HG02943 (cell line): ENCODE data around the gene ASTN2.

Source experiments
- ATAC-seq: cut with Tn5 transposase; IDR thresholded peaks from one replicate; pipeline ENCODE4 v1.9.1; 2021; ENCODE audit warnings: mild to moderate bottlenecking, low read depth, moderate library complexity; ENCODE audit not compliant: unreplicated experiment

ASTN2 gene

DNA sequence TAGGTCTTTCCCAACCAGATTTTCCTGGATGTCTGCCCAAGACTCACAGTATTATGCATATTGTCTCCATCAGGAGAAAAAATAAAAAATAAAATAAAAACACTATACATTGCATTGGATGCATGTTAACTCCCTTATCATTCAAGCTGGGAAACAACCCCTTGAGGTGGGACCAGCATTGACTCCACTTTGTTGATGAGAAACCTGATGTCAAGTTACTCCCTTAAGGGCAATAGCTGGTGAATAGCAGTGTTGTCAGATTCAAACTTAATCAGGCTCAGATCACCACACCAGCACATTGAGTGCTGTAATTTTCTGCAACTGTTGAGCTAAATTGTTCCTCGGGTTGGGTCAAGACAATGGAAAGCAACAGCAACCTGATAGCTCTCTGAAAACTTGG, 991.7 kb downstream of the ASTN2 start:
- ATAC-seq: no peak

DNA sequence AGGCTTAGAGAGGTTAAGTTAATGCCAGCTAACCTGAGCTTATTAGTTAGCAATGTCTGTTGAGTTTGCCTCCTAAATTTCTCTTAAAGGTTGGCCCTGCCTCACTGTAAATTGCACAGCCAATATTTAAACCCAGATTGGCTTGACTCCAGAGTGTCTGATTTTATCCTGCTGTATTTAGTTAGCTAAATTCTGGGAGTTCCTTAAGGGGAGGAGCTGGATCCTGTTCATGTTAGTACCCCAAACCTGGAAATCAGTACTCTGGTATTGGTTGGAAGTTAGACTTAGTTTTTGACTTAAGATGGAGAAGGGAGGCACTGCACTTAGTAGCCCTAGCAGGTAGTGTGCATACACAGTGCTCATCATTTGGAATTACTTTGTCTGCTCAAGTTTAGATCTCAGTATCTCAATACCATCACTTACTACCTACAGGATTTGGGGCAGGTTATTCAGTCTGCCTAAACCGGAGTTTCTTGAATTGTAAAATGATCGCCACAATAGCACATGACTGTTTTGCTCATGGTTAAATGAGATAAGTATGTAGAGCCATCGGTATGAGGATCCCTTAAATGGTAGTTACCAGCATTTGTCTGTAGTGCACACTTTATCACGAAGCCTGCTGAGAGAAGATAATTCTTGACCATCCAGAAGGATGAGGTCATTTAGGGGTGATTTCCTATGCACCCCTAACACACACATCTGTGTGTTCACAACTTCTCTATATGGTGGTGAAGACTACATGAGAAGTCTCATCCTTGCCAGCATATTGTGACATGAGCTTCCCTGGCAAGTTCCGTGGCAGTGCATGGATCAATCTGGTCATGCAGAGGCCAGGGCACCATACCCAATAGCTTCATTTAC, 992.5 kb downstream of the ASTN2 start:
- ATAC-seq: no peak

DNA sequence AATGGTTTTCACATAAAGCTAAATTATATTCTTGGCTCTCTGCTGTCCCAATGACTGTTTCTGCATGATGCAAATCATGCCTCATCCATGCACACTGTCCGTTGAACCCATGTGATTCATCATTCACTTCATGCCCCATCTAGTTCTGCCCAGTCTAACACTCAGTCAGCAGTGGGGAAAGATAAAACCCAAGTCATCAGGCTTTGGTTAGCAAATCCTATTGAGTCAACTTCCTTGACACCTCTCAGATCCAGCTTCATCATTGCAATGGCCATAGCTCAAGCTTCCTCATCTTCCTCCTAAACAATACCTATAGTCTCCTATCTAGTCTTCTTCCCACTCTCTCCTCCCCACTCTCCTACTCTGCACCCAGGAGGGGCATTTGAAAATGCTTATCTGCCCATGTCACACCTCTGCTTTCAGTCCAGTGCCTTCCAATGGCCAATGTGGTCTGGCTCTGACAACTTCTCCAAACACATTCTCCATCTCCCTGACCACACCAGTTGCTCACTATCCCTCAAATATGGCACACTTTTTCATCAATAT, 993.8 kb downstream of the ASTN2 start:
- no peak for ATAC-seq

DNA sequence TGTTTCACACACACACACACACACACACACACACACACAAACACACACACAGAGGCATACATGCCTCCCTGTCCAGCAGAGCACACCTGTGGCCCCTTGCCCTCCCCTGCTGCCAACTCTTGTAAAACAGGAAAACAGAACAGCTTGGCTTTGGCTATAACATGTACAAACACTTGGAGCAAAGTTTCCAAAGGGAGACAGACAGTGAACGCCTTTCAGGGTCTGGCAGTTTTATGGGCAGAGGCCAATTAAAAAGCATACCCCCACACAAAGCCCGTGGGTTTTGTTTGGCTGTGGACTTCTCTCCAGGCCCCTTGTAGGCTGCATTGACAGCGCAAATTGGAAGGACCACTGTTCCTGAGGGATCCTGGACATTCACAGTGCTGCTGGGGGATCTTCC, 995.7 kb downstream of the ASTN2 start:
- ATAC-seq: no peak

DNA sequence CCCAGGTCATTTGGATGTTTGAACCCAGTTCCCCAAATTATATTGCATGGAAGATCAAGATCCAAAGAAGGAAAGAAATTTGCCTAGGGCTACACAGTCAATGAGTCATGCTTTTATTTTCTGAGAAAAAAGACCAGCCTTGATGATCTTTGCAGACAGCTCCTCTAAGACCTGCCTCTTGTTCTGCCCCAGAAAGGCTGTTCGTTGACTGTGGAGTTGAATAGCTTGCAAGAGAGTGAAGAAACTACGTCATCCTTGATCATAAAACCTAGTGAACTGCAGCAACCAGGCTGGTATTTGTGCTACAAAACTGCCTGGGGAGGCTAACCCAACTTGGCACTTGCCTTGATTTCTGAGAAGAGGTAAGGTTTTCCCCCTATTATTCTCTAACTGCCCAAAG, 997.4 kb downstream of the ASTN2 start:
- ATAC-seq: no peak

DNA sequence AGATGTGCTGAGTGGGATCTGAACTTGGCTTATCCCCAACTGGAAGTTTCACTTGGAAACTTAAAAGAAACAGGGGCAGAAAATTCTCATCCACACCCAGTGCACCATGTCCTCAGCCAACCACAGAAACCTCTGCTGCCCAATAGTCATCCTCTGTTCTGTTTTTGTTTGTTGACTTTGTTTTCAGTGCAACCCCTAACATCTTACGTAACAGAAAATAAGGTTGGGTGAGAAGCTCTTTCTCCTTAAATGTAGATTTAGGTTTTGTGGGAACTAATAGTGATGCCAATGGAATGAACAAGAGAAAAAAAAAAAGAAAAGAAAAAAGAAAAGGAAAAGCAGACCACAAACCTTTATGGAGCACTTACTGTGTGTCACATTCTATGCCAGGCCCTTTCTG, 998.4 kb downstream of the ASTN2 start:
- no peak for ATAC-seq

DNA sequence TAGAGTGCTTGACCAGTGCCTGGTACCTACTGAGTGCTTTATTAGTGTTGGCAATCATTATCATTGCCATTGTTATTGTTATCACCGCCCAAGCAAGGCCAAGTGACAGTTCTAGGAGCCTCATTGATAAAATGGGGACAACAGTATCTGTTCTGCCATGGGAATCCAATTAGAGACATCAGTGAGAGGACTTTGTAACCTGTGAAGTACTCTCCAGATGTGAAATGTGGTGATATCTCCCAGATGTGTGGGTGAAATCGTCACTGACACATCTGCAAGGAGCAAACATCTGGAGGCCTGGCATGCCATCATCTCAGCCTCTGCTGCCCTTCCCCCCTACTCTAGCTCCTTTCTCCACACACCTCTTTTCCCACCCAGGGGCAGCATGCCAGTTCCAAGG, 1000.5 kb downstream of the ASTN2 start:
- no peak for ATAC-seq

DNA sequence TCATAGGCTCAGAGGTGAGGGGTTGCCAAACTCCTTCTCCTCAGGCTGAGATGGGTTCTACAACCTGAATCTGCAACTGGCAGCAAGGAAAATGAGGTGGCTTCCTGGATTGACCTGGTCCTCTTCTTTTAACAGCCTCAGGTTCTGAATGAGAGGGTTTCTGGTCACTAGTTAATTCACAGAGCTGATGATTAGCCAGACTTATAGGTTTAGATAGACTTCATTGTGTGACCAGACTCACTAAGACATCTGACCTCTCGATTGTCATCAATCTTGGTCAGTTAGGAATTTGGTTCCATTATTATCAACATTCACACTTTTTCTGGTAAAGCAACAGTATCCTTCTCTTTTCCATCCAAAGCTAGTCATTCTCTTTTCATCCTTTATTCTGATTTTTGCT, 1003.4 kb downstream of the ASTN2 start:
- ATAC-seq: no peak

DNA sequence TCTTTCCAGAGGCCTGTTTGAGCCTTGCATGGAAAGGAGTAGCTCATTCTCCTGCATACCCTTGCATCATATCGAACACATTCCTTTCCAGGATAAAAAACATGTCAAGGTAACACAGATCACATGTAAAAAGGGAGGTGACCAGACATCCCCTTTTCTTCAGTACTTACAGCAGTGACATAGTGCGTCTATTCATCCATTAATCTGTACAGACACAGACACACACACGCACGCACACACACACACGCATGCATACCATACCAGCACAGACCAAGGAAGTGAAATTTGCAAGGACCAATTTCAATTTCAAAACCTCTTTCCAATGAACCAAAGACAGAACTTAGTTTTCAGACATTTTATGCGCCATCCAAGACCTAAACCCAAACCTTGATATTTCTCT, 1005.2 kb downstream of the ASTN2 start:
- no peak for ATAC-seq

DNA sequence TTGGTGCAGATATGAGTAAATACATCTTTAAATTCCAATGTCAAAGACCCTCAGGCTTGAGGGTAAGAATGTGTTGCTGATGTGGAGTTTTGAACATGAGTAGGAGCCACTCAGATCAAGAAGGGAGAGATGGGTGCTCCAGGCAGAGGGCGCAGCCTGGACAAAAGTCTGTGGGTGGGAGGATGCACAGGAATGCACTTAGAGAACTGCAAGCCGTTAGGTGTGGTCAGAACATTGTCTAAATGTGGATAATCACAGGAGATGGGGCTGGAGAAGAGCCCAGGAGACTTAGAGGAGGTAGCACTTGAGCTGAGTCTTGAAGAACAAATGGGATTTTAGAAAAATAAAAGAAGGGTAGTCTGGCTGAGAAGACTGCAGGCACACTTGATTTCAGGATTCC, 1005.7 kb downstream of the ASTN2 start:
- ATAC-seq: no peak

DNA sequence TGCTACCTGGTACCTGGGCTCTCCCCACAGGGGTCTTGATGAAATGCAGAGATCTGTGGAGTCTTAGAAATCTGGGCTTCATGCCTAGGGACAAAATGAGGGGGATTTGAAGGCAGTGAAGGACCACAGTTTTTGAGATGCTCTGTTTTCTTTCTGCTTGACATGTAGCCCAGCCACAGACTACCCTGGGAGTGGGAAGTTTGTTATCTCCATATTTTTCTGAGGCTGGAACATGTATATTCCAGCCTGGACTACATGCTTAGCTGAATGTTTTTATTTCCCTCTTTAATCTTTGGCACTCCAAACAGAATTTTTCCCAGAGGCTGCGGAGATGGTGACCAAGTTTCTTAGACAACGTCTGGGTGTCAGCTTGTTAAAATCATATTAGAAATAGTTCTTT, 1008.4 kb downstream of the ASTN2 start:
- no peak for ATAC-seq

DNA sequence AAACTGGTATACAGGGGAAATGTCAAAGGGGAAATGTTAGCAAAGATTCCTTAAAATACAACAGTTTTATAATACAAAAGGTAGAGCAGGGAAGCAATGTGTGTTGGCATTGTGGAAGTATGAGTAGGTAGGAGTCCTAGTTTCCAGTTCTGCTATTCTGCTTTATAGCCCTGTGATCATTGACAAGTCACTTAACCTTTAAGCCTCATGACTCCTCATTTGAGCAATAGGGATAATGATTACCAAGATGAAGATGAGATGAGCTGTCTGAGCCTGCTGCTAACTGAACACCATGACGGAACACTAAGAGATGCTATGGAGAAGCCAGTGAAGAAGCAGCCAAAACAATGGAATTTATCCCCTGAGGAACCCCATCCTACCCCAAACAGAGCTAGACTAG, 1009.5 kb downstream of the ASTN2 start:
- ATAC-seq: no peak

DNA sequence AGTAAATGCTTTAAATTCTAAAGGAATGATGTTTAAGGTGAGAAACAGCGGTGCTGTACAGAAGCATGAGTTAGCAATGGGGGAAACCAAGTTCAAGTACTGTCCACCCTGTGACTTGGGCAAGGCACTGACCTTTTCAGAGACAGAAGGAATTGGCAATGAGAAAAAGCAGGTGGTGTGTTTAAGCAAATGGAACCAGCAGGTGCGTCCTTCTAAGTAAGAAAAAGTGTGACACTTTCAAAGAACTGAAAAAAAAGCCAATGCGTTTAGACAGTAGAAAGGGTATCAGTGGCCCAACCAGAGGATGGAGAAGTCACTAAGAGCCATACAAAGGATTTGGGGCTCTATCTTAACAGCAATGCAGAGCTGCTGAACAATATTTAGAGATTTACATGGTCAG, 1010.6 kb downstream of the ASTN2 start:
- ATAC-seq: no peak

DNA sequence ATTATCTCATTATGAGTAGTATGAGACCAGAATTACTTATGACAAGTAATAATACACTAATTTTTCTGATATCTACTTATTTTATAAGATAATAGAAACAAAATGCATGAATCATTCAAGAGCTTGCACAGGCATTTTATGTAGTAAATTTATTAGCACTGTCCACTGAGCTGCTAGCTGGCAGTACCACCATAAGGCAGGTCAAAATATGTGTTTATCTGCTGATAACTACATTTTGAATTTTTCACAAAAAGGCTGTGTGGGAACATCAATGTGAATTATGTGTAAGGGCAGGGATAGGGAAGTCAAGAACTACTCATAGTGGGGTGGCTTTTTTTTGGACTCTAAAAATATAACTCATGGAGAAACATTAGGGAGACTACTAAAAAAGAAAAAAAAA, 1011.7 kb downstream of the ASTN2 start:
- no peak for ATAC-seq

DNA sequence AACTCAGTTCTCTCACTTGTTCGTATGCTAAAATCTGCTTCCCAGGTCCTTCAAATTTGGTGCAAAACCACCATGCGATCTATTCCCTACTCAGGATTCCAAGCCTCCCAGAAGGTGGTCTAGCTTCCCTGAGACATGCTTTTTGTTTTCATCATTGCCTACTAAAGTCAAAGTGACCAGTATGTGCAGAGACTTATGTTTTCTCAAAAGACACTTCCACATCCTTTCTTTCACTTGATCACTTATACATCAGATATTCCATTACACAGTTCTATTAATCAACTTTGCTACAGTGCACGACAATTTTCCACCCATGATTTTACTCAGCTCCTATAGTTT, 1019.2 kb downstream of the ASTN2 start:
- ATAC-seq: no peak

DNA sequence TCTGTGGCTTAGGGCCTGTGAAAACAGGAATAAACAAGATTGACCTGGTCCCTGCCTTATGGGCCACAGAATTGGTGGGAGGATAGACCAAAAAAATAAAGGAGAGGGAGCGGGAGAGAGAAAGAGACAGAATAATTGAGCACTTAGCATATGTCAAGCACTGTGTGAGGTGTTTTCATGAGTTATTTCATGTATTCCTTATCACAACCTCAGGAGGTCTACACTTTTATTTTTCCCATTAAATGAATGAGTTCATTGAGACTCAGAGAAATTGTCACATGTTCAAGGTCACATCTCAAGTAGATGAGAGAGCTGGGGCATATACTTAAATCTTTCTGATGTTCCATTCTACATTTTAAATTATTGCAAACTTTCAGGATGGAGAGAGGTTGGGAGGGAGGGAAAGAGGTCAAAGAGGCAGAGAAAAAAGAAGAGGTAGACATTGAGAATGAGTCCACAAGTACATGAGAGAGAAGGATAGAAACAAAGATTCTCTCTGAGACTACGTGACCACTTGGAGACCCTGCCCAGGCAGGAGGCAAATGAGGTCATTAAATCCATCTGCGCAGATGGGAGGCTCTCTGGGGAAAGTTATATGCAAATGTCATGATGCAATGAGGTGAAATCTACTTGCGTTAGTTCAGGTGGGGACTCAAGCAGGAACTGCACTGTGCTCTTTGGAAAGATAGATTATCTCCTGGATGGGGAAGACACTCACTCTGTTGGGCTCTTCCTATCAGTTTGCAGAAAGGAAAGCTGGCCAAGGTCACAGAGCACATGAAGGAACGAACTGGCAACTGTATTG, 1019.8 kb downstream of the ASTN2 start:
- ATAC-seq: no peak

DNA sequence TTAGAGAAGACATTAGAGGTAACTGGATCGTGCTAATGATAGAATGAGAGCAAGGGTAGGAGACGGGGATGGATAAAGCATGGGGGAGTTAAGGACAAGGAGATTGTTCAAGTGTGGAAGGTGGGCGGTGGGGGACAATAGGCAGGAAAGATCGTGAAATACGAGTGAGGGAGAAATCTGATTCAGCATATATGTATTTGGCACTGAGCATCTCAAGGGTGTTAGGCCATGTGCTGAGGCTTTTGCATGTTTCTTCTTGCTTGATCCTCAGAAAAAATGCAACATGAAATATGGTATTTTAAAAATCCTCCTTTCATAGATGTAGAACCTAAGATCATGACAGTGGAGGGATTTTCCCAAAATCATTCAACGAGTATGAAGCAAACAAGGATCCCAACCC, 1020.8 kb downstream of the ASTN2 start:
- no peak for ATAC-seq

DNA sequence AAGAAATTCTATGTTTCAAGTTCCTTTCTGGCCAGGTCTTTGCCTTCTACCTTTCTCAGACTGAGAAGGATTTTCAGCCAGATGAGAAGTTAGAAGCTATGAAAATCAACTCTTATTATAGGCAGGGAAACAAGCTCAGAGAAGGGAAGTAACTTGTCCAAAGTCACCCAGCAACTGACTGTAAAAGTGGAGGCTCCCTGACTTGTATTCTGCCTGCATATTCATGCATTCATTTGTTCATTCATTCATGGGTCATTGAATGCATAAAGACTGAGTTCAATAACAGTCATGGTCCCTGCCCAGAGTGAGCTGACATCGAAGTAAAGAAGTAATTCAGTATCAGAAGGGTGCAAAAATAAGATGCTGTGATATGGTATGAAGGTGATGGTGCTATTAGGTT, 1021.7 kb downstream of the ASTN2 start:
- ATAC-seq: no peak

DNA sequence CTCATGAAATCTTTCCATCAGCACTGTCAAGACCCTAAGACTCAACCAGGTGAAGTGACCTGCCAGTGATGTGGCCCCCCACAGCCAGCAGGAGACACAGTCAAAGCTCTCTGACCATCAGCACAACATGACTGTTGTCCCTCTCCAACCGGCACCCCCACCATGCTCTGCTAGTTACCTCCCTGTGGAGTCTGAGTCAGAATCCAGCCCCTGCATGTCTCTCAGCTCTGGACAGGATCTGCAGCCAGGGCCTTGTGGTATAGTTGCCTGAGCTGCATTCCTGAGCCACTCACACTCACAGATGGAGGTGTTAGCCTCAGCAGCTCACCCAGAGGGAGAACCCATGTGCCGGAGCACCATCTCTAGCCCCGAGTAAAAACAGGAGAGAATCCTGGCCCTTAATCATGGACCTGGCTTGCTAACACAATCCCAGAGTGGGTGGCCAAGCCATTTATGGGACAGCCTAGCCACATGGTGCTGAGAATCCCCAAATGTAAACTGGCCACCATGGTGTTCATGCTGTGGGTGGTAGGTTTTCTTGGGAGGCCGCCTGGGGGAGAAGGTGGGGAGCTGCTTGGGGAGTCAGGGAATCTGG, 1023.5 kb downstream of the ASTN2 start:
- ATAC-seq: no peak

DNA sequence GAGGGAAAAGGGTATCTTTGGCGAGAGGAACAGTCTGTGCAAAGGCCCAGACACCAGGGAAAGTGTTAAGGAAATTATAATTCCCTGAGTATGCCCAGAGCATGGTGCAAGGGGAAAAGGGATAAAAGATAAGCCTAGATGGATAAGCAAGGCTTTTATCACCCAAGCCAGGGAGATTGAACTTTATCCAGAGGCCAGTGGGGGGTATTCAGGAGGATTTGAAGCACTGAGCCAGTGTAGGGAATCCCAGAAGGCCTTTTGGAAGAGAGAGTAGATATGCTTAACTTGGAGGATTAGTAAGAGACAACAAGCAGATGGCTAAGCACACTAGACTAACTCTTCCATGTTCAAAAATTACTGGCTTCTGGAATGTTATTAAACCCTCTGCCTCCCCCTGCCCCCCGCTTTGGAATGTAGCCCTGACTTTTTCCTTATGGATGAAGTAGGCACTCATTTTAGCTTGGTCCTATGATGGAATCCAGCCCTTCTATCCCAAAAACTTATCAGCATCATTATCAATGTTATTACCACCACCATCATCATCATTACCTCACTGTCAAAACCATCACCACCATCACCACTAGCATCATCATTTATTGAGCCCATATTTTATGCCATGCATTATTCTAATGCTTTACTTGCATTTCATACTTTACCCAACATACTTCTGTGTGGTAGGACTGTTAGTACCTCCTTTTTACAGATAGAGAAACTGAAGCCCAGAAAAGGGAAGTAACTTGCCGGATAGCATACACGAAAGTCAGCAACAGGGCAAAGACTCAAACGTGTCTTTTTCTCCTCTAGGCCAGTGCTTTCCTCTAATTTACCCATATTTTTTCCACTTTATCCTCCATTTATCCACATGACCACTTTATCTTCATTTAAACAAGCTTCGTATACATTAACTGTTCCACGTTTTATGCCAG, 1024.3 kb downstream of the ASTN2 start:
- ATAC-seq: peak; percentile 50
